H1 (cell line): Measurements from ENCODE around the gene KDM6B. TPM values are rescaled to one million over a fixed set of nuclear protein-coding genes. Genes with fewer than 3 reads are reported as not detected.

Experiments used
- ATF2 ChIP-seq: IDR thresholded peaks from 2 replicates; pipeline ENCODE4 v1.6.1; 2012; ENCODE audit warnings: low read length, inconsistent platforms
- CHD2 ChIP-seq: IDR thresholded peaks from 2 replicates; pipeline ENCODE4 v1.6.1; 2012; ENCODE audit warnings: low read length, improper control_type of control experiment
- CREB1 ChIP-seq: IDR thresholded peaks from 2 replicates; pipeline ENCODE4 v1.6.1; 2012; ENCODE audit warnings: inconsistent platforms
- CTBP2 ChIP-seq: IDR thresholded peaks from 2 replicates; pipeline ENCODE4 v1.7.0; 2011; ENCODE audit warnings: borderline replicate concordance, mild to moderate bottlenecking, moderate library complexity, mixed read lengths, low read length; ENCODE audit not compliant: insufficient read depth, insufficient read length
- E2F6 ChIP-seq: IDR thresholded peaks from 2 replicates; pipeline ENCODE4 v1.6.1; 2012; ENCODE audit warnings: inconsistent platforms
- EGR1 ChIP-seq: IDR thresholded peaks from 2 replicates; pipeline ENCODE4 v1.6.1; 2011; ENCODE audit warnings: low read depth, low read length, borderline replicate concordance
- EZH2 ChIP-seq: fragments of 200-600 bp; sonication (generic); IDR thresholded peaks from 2 replicates; pipeline ENCODE4 v1.7.1; 2012; ENCODE audit warnings: low read depth, mild to moderate bottlenecking, moderate library complexity, low read length, inconsistent platforms; ENCODE audit not compliant: severe bottlenecking
- JUND ChIP-seq: IDR thresholded peaks from 2 replicates; pipeline ENCODE4 v1.6.1; 2011; ENCODE audit warnings: mild to moderate bottlenecking, improper control_type of control experiment, low read length
- KDM4A ChIP-seq: IDR thresholded peaks from one replicate; pipeline ENCODE4 v1.7.1; 2012; ENCODE audit warnings: low read depth, mild to moderate bottlenecking, moderate library complexity, low read length, inconsistent platforms; ENCODE audit not compliant: severe bottlenecking
- MAFK ChIP-seq: IDR thresholded peaks from 2 replicates; pipeline ENCODE4 v1.6.1; 2012; ENCODE audit warnings: low read depth, mild to moderate bottlenecking, improper control_type of control experiment, low read length
- POU5F1 ChIP-seq: IDR thresholded peaks from 2 replicates; pipeline ENCODE4 v1.6.1; 2011; ENCODE audit warnings: low read depth, mild to moderate bottlenecking, low read length, moderate library complexity
- RAD21 ChIP-seq, 2 experiments: IDR thresholded peaks in 1 of 2; conservative IDR thresholded peaks in 1 of 2; 2 replicates each; pipeline ENCODE4 v1.6.1; 2011; ENCODE audit warnings: low read depth in 2 of 2, low read length in 2 of 2, improper control_type of control experiment in 1 of 2, inconsistent platforms in 1 of 2, mild to moderate bottlenecking in 1 of 2, moderate library complexity in 1 of 2
- RXRA ChIP-seq: IDR thresholded peaks from 2 replicates; pipeline ENCODE4 v1.6.1; 2011; ENCODE audit warnings: low read depth, mild to moderate bottlenecking, low read length, moderate library complexity; ENCODE audit not compliant: insufficient read depth
- SAP30 ChIP-seq: fragments of 300-600 bp; sonication (generic); IDR thresholded peaks from 2 replicates; pipeline ENCODE4 v1.7.1; 2012; ENCODE audit warnings: low read length, moderate library complexity, mild to moderate bottlenecking, inconsistent platforms; ENCODE audit not compliant: insufficient read depth, insufficient replicate concordance
- SP1 ChIP-seq: IDR thresholded peaks from 2 replicates; pipeline ENCODE4 v1.6.1; 2011; ENCODE audit warnings: low read depth, low read length
- SP2 ChIP-seq: IDR thresholded peaks from 2 replicates; pipeline ENCODE4 v1.6.1; 2012; ENCODE audit warnings: mild to moderate bottlenecking, low read length, inconsistent platforms
- SP4 ChIP-seq: IDR thresholded peaks from 2 replicates; pipeline ENCODE4 v1.6.1; 2012; ENCODE audit warnings: low read length, inconsistent platforms
- TAF1 ChIP-seq: IDR thresholded peaks from 2 replicates; pipeline ENCODE4 v1.6.1; 2011; ENCODE audit warnings: mild to moderate bottlenecking, low read depth, low read length
- TAF7 ChIP-seq: optimal IDR thresholded peaks from 2 replicates; pipeline ENCODE3; 2011; ENCODE audit warnings: low read depth, mild to moderate bottlenecking, inconsistent platforms, low read length, moderate library complexity, borderline replicate concordance
- TBP ChIP-seq: IDR thresholded peaks from 2 replicates; pipeline ENCODE4 v1.6.1; 2011; ENCODE audit warnings: low read depth, low read length, improper control_type of control experiment
- TEAD4 ChIP-seq: IDR thresholded peaks from 2 replicates; pipeline ENCODE4 v1.6.1; 2012; ENCODE audit warnings: low read depth, low read length, inconsistent platforms, mixed read lengths
- YY1 ChIP-seq: IDR thresholded peaks from 2 replicates; pipeline ENCODE4 v1.6.1; 2011; ENCODE audit warnings: low read depth, mild to moderate bottlenecking, low read length
- polyA plus RNA-seq, 7 experiments: library from polyadenylated mRNA; depleted of rRNA in 3 of 7; stranded (reverse) in 5 of 7; unstranded in 2 of 7; fragments of >200 nt in 5 of 7; fragments of 200-250 nt in 2 of 7; gene quantifications; 1 replicate in 5 of 7; 2 replicates in 1 of 7; 4 replicates in 1 of 7; pipeline versions ENCODE4 v1.2.1 to v1.2.3, GENCODE V29; 2011 to 2013; ENCODE audit warnings: missing spikeins in 2 of 7, mixed read lengths in 2 of 7
- total RNA-seq: library from RNA; stranded (reverse); fragmentation: NEBNext Ultra II Directional; extraction: Animal tissue kit (Norgen Biotek cat#: 25700); gene quantifications from 2 replicates; pipeline ENCODE4 v1.2.1, GENCODE V29; 2021

The KDM6B gene
- total and polyA plus RNA-seq, 2 of the 8 experiments (the other 6 are each of a cell fraction or from before 2014, with no cell fraction given): 0.48 to 3.7 TPM

- TF ChIP-seq EZH2 (no peak), SP1 (peak; percentile 100), MAFK (no peak), TAF1 (peak; percentile 48; the same call in 1 of the 2 replicates), RAD21 (IDR thresholded peaks at IDR 0.05 in 1 of 2, conservative IDR thresholded peaks at IDR 0.05 in 1 of 2; ENCODE audit: low read depth in 2 of 2, low read length in 2 of 2) (peak in 1 of 2 experiments; percentile 8; a peak in 1 of 4 replicates), TEAD4 (peak; percentile 45; the same call in 1 of the 2 replicates), POU5F1 (peak; percentile 57; the same call in 1 of the 2 replicates), SP2 (no peak), TAF7 (peak; percentile 65), CREB1 (peak; percentile 80), YY1 (peak; percentile 89), JUND (peak; percentile 94), ATF2 (peak; percentile 100), TBP (peak; percentile 43), SP4 (peak; percentile 96), CHD2 (peak; percentile 85), SAP30 (peak; percentile 58), CTBP2 (peak; percentile 96), KDM4A (peak; percentile 21), RXRA (peak; percentile 92), EGR1 (peak; percentile 97), E2F6 (peak; percentile 85)
Observed at GRCh38 chr17:7836596-7837407, 2.8 kb downstream of the KDM6B start (continued).
